Mammary epithelial cell (primary cell): ENCODE data around the gene TRIOBP.

Experiments
- CTCF ChIP-seq, 2 donors: IDR thresholded peaks in 1 of 2; conservative IDR thresholded peaks in 1 of 2; 2 replicates each; pipeline ENCODE4 v1.5.1; 2011 to 2012; ENCODE audit warnings: inconsistent platforms in 2 of 2, low read length in 2 of 2, mild to moderate bottlenecking in 2 of 2, control low read depth in 1 of 2, low read depth in 1 of 2; ENCODE audit not compliant: insufficient read depth in 1 of 2; ENCODE audit errors: extremely low read depth in 1 of 2
- EZH2 ChIP-seq: IDR thresholded peaks from 2 replicates; pipeline ENCODE4 v1.6.1; 2012; ENCODE audit warnings: low read length, inconsistent platforms, borderline replicate concordance

GRCh38 chr22:37697538-37697835, 639 bp downstream of the TRIOBP start:
- TF ChIP-seq CTCF (conservative IDR thresholded peaks at IDR 0.05 in 1 of 2, IDR thresholded peaks at IDR 0.05 in 1 of 2; ENCODE audit: extremely low read depth in 1 of 2, insufficient read depth in 1 of 2, low read depth in 1 of 2, low read length in 2 of 2) = no peak
- no peak for TF ChIP-seq EZH2
